ENCODE data around the gene NSMF. TPM values are rescaled to one million over a fixed set of nuclear protein-coding genes. Genes with fewer than 3 reads are reported as not detected.

Gene NSMF
- total RNA-seq, 1 experiment from 2014 or later = 73.4 TPM

GRCh38 chr9:137456864-137457405 lies 2.2 kb downstream of the NSMF start:
- ChIA-PET POLR2A (ENCODE audit: unreplicated experiment) (interaction anchor here (0.6 kb wide), 1 partner anchor 57 kb away, joined by 6 read pairs; no protein-coding TSS in a partner anchor), CTCF (no interaction called here)
- no peak overlapping the region for H3K4me2 ChIP-seq
- H3K9me2 ChIP-seq (ENCODE audit: insufficient read depth) = no peaks in the 10 kb centered on the region
- H3K4me1 ChIP-seq (replicated peaks; ENCODE audit: insufficient read depth) = 0 out of 2 replicates have a peak, but pooled peaks cover 4% of the 10 kb centered on the region
- intact Hi-C loops (cut with micrococcal nuclease; ENCODE audit: unreplicated experiment) = no loop called here
- H3K36me3 ChIP-seq (ENCODE audit: low read depth) = peaks cover 3% of the 10 kb centered on the region; the same call in 1 of the 2 replicates
- no peaks in the 10 kb centered on the region for H4K20me1 ChIP-seq (ENCODE audit: insufficient read depth)
- DNase-seq = no peak
- no peak overlapping the region for H2AFZ ChIP-seq
- H3K27me3 ChIP-seq (ENCODE audit: insufficient read depth, low read depth) = no peaks in the 10 kb centered on the region
- 0 out of 2 replicates have a peak, but pooled peaks cover 3% of the 10 kb centered on the region for H3K79me2 ChIP-seq (ENCODE audit: low read depth)
- H3K9me3 ChIP-seq (ENCODE audit: insufficient read depth, low read depth) = no peaks in the 10 kb centered on the region
- H3K4me3 ChIP-seq = no peak overlapping the region
- H3K27ac ChIP-seq = no peak overlapping the region
- peaks cover 9% of the 10 kb centered on the region; the same call in 1 of the 2 replicates for H3F3A ChIP-seq (ENCODE audit: insufficient read depth, low read depth)
- no TSS peak for BruUV-seq (replicated peaks)
- TF ChIP-seq EZH2 (IDR thresholded peaks at IDR 0.05; ENCODE audit: low read depth) = no peak
- no peak for TF ChIP-seq CTCF (conservative IDR thresholded peaks at IDR 0.05)

GRCh38 chr9:137456061-137456863 lies 2.9 kb downstream of the NSMF start:
- Histone ChIP-seq H4K20me1 (ENCODE audit: insufficient read depth) (no peaks in the 10 kb centered on the region), H3K4me2 (no peak overlapping the region), H2AFZ (no peak overlapping the region), H3F3A (ENCODE audit: insufficient read depth, low read depth) (peaks cover 9% of the 10 kb centered on the region; the same call in 1 of the 2 replicates), H3K4me3 (no peak overlapping the region), H3K4me1 (replicated peaks; ENCODE audit: insufficient read depth) (0 out of 2 replicates have a peak, but pooled peaks cover 4% of the 10 kb centered on the region), H3K27me3 (ENCODE audit: insufficient read depth, low read depth) (no peaks in the 10 kb centered on the region), H3K9me3 (ENCODE audit: insufficient read depth, low read depth) (no peaks in the 10 kb centered on the region), H3K79me2 (ENCODE audit: low read depth) (0 out of 2 replicates have a peak, but pooled peaks cover 3% of the 10 kb centered on the region), H3K27ac (no peak overlapping the region), H3K9me2 (ENCODE audit: insufficient read depth) (no peaks in the 10 kb centered on the region), H3K36me3 (ENCODE audit: low read depth) (peaks cover 3% of the 10 kb centered on the region; the same call in 1 of the 2 replicates)
- BruUV-seq (replicated peaks) = no TSS peak
- ChIA-PET POLR2A (ENCODE audit: unreplicated experiment) (no interaction called here), CTCF (no interaction called here)
- DNase-seq = no peak
- intact Hi-C loops (cut with micrococcal nuclease; ENCODE audit: unreplicated experiment) = no loop called here
- TF ChIP-seq EZH2 (IDR thresholded peaks at IDR 0.05; ENCODE audit: low read depth) (no peak), CTCF (conservative IDR thresholded peaks at IDR 0.05) (no peak)

- no peak overlapping the region for H3K27ac ChIP-seq
- no peak for TF ChIP-seq EZH2 (IDR thresholded peaks at IDR 0.05; ENCODE audit: low read depth)
- TF ChIP-seq CTCF (conservative IDR thresholded peaks at IDR 0.05) = no peak
These were observed 3.7 kb downstream of the NSMF start for GRCh38 chr9:137455359-137455991.

More at GRCh38 chr9:137455359-137455991, 3.7 kb downstream of the NSMF start:
- Histone ChIP-seq H3K9me3 (ENCODE audit: insufficient read depth, low read depth) (no peaks in the 10 kb centered on the region), H2AFZ (no peak overlapping the region), H3K4me2 (no peak overlapping the region), H3K36me3 (ENCODE audit: low read depth) (peaks cover 3% of the 10 kb centered on the region; the same call in 1 of the 2 replicates), H3K79me2 (ENCODE audit: low read depth) (0 out of 2 replicates have a peak, but pooled peaks cover 3% of the 10 kb centered on the region), H3K4me1 (replicated peaks; ENCODE audit: insufficient read depth) (0 out of 2 replicates have a peak, but pooled peaks cover 4% of the 10 kb centered on the region), H3F3A (ENCODE audit: insufficient read depth, low read depth) (peaks cover 9% of the 10 kb centered on the region; the same call in 1 of the 2 replicates), H3K27me3 (ENCODE audit: insufficient read depth, low read depth) (no peaks in the 10 kb centered on the region), H3K4me3 (no peak overlapping the region), H3K9me2 (ENCODE audit: insufficient read depth) (no peaks in the 10 kb centered on the region), H4K20me1 (ENCODE audit: insufficient read depth) (no peaks in the 10 kb centered on the region)
- intact Hi-C loops (cut with micrococcal nuclease; ENCODE audit: unreplicated experiment) = no loop called here
- no TSS peak for BruUV-seq (replicated peaks)
- ChIA-PET CTCF (no interaction called here), POLR2A (ENCODE audit: unreplicated experiment) (no interaction called here)
- DNase-seq = no peak
